CD14-positive monocyte (primary cell): ENCODE results near the gene OR52H1. TPM values are rescaled to one million over a fixed set of nuclear protein-coding genes. Genes with fewer than 3 reads are reported as not detected.

Experiments used
- DNase-seq, 3 donors: peaks; one replicate each; pipeline ENCODE4 v3.0.0-alpha.2; 2011 to 2022
- H2AFZ ChIP-seq: 2 replicates; pipeline ENCODE4 v1.6.0; 2012; ENCODE audit warnings: mild to moderate bottlenecking, low read depth, low read length, inconsistent platforms; ENCODE audit not compliant: insufficient read depth, poor library complexity, severe bottlenecking
- H3K27ac ChIP-seq, 2 donors: 1 replicate in 1 of 2; 2 replicates in 1 of 2; pipeline ENCODE4 v1.5.1; 2012 to 2013; ENCODE audit warnings: low read length in 2 of 2, control low read depth in 1 of 2, inconsistent platforms in 1 of 2, low read depth in 1 of 2, mild to moderate bottlenecking in 1 of 2
- H3K27me3 ChIP-seq, 2 donors: one replicate each; pipeline versions ENCODE4 v1.6.0 to v1.6.1; 2011 to 2013; ENCODE audit warnings: low read length in 2 of 2; ENCODE audit not compliant: control insufficient read depth in 2 of 2, insufficient read depth in 2 of 2
- H3K36me3 ChIP-seq, 2 donors: replicated peaks in 1 of 2; 1 replicate in 1 of 2; 2 replicates in 1 of 2; pipeline versions ENCODE4 v1.5.1 to v1.6.1; 2012 to 2013; ENCODE audit warnings: low read length in 2 of 2, control low read depth in 1 of 2, inconsistent platforms in 1 of 2, mild to moderate bottlenecking in 1 of 2; ENCODE audit not compliant: insufficient read depth in 2 of 2, control insufficient read depth in 1 of 2
- H3K4me1 ChIP-seq, 2 donors: 1 replicate in 1 of 2; 2 replicates in 1 of 2; pipeline versions ENCODE4 v1.5.1 to v1.6.1; 2012 to 2013; ENCODE audit warnings: low read length in 2 of 2, control low read depth in 1 of 2, inconsistent platforms in 1 of 2, mild to moderate bottlenecking in 1 of 2, moderate library complexity in 1 of 2; ENCODE audit not compliant: insufficient read depth in 2 of 2, control insufficient read depth in 1 of 2
- H3K4me2 ChIP-seq: replicated peaks from 2 replicates; pipeline ENCODE3; 2012; ENCODE audit warnings: low read length, moderate library complexity, mild to moderate bottlenecking; ENCODE audit not compliant: poor library complexity, severe bottlenecking; ENCODE audit errors: extremely low read depth
- H3K4me3 ChIP-seq, 3 experiments: fragments of 200-600 bp in 1 of 3; sonication (generic) in 1 of 3; replicated peaks in 1 of 3; 1 replicate in 2 of 3; 2 replicates in 1 of 3; pipeline ENCODE4 v1.5.1; 2011 to 2013; ENCODE audit warnings: low read length in 3 of 3, mild to moderate bottlenecking in 3 of 3, control low read depth in 2 of 3, low read depth in 2 of 3, inconsistent platforms in 1 of 3, moderate library complexity in 1 of 3
- H3K79me2 ChIP-seq: 2 replicates; pipeline ENCODE4 v1.6.0; 2012; ENCODE audit warnings: mild to moderate bottlenecking, control low read depth, inconsistent platforms, low read length, moderate library complexity; ENCODE audit not compliant: insufficient read depth
- H3K9ac ChIP-seq: 2 replicates; pipeline ENCODE4 v1.6.0; 2017; ENCODE audit warnings: low read length, mild to moderate bottlenecking; ENCODE audit not compliant: insufficient read depth, poor library complexity, severe bottlenecking
- H3K9me3 ChIP-seq, 2 donors: replicated peaks in 1 of 2; 1 replicate in 1 of 2; 2 replicates in 1 of 2; pipeline versions ENCODE4 v1.5.1 to v1.6.1; 2012 to 2013; ENCODE audit warnings: low read length in 2 of 2, control low read depth in 1 of 2; ENCODE audit not compliant: control insufficient read depth in 1 of 2, insufficient read depth in 1 of 2
- H4K20me1 ChIP-seq: 2 replicates; pipeline ENCODE4 v1.6.0; 2012; ENCODE audit warnings: mild to moderate bottlenecking, low read length, control low read depth, moderate library complexity; ENCODE audit not compliant: insufficient read depth
- H3K27ac Mint-ChIP-seq, 7 donors: one replicate each; pipeline ENCODE4 v1.8.0; 2020; ENCODE audit warnings: mild to moderate bottlenecking in 7 of 7, mixed read lengths in 7 of 7, moderate library complexity in 6 of 7, inconsistent platforms in 2 of 7
- H3K27me3 Mint-ChIP-seq, 3 donors: one replicate each; pipeline ENCODE4 v1.8.0; 2021 to 2022; ENCODE audit warnings: low read depth in 3 of 3, mild to moderate bottlenecking in 3 of 3, mixed read lengths in 3 of 3, moderate library complexity in 3 of 3, inconsistent platforms in 1 of 3
- H3K36me3 Mint-ChIP-seq, 2 donors: one replicate each; pipeline ENCODE4 v1.8.0; 2020; ENCODE audit warnings: mixed read lengths in 2 of 2, inconsistent platforms in 1 of 2, mild to moderate bottlenecking in 1 of 2
- H3K4me1 Mint-ChIP-seq: one replicate; pipeline ENCODE4 v1.8.0; 2020; ENCODE audit warnings: mild to moderate bottlenecking, mixed read lengths
- H3K4me3 Mint-ChIP-seq, 2 donors: one replicate each; pipeline ENCODE4 v1.8.0; 2020; ENCODE audit warnings: mild to moderate bottlenecking in 2 of 2, mixed read lengths in 2 of 2, moderate library complexity in 1 of 2
- H3K9me3 Mint-ChIP-seq, 7 donors: one replicate each; pipeline ENCODE4 v1.8.0; 2020 to 2022; ENCODE audit warnings: mixed read lengths in 7 of 7, mild to moderate bottlenecking in 6 of 7, moderate library complexity in 6 of 7, inconsistent platforms in 2 of 7
- CTCF ChIP-seq: fragments of 200-600 bp; IDR thresholded peaks from one replicate; pipeline ENCODE4 v1.8.0; 2022; ENCODE audit warnings: antibody characterized with exemption, mild to moderate bottlenecking
- WGBS: methylation state at CpG from one replicate; pipeline ENCODE4 v1.1.5; 2013; ENCODE audit warnings: missing lambda C conversion rate; ENCODE audit not compliant: insufficient coverage; 5-methylcytosine and 5-hydroxymethylcytosine counted together
- intact Hi-C, 2 donors: fragments of 100-400 bp; cut with micrococcal nuclease; formaldehyde crosslinking; loops; one replicate each; pipeline versions ENCODE4 v1.15.0 to v1.15.1; 2023
- polyA plus RNA-seq, 3 donors: library from polyadenylated mRNA; depleted of rRNA in 1 of 3; unstranded in 2 of 3; stranded (reverse) in 1 of 3; fragments of 300-500 nt in 2 of 3; fragments of >200 nt in 1 of 3; fragmentation: Illumina TruSeq in 2 of 3; gene quantifications; 1 replicate in 2 of 3; 2 replicates in 1 of 3; pipeline ENCODE4 v1.2.3, GENCODE V29; 2012 to 2021

Gene OR52H1
- polyA plus RNA-seq, 3 donors = not detected

GRCh38 chr11:5527716-5528115, 20.6 kb downstream of the OR52H1 start:
- Histone ChIP-seq H3K27me3 (no peaks in the 10 kb centered on the region), H3K4me3 (no peak overlapping the region), H3K4me2 (no peak overlapping the region), H3K27ac (no peak overlapping the region), H3K9me3 (no peaks in the 10 kb centered on the region), H3K9ac (no peak overlapping the region), H3K4me1 (no peaks in the 10 kb centered on the region), H4K20me1 (no peaks in the 10 kb centered on the region), H2AFZ (no peak overlapping the region), H3K79me2 (no peaks in the 10 kb centered on the region), H3K36me3 (no peaks in the 10 kb centered on the region)
- Mint-ChIP-seq H3K36me3 (no peaks in the 10 kb centered on the region), H3K4me3 (no peak overlapping the region), H3K4me1 (no peaks in the 10 kb centered on the region), H3K27me3 (peaks cover 0 to 3% (median 1%) of the 10 kb centered on the region in 3 donors), H3K27ac (peak overlapping the region in 1 of 7 donors; percentile 43), H3K9me3 (peaks cover 2 to 9% (median 2%) of the 10 kb centered on the region in 7 donors)
- WGBS = 98% methylated on average over 5 of the region's 5 CpGs
- DNase-seq = no peak
- intact Hi-C loops = no loop called here
- no peak for TF ChIP-seq CTCF

- H3K4me3 Mint-ChIP-seq = no peak overlapping the region
- H3K9me3 ChIP-seq = no peaks in the 10 kb centered on the region
- H3K4me1 ChIP-seq = no peaks in the 10 kb centered on the region
- H3K27ac ChIP-seq = no peak overlapping the region
- WGBS = 95% methylated on average over 2 of the region's 3 CpGs
- no peaks in the 10 kb centered on the region for H3K36me3 Mint-ChIP-seq
- no peak overlapping the region for H2AFZ ChIP-seq
- no peak overlapping the region for H3K9ac ChIP-seq
- no peak overlapping the region for H3K27ac Mint-ChIP-seq
- H3K4me3 ChIP-seq = no peak overlapping the region
- no peaks in the 10 kb centered on the region for H3K27me3 ChIP-seq
- H3K79me2 ChIP-seq = no peaks in the 10 kb centered on the region
- intact Hi-C loops = no loop called here
- no peak for DNase-seq
- peaks cover 3 to 9% (median 5%) of the 10 kb centered on the region in 7 donors for H3K9me3 Mint-ChIP-seq
- no peak overlapping the region for H3K4me2 ChIP-seq
- no peaks in the 10 kb centered on the region for H4K20me1 ChIP-seq
- H3K4me1 Mint-ChIP-seq = no peaks in the 10 kb centered on the region
- no peak for TF ChIP-seq CTCF
- H3K36me3 ChIP-seq = no peaks in the 10 kb centered on the region
- peaks cover 0 to 5% (median 1%) of the 10 kb centered on the region in 3 donors for H3K27me3 Mint-ChIP-seq
Observed at GRCh38 chr11:5524756-5525155, 23.6 kb downstream of the OR52H1 start.
